GM12874 (cell line): Measurements from ENCODE around the gene MXD1.

Experiments used
- TF ChIP-seq, protein P1 (sequence below): IDR thresholded peaks from 2 replicates; pipeline ENCODE4 v1.5.1; 2011; ENCODE audit warnings: low read depth, mild to moderate bottlenecking, control low read depth, low read length, moderate library complexity; ENCODE audit not compliant: insufficient read depth

The MXD1 gene

DNA sequence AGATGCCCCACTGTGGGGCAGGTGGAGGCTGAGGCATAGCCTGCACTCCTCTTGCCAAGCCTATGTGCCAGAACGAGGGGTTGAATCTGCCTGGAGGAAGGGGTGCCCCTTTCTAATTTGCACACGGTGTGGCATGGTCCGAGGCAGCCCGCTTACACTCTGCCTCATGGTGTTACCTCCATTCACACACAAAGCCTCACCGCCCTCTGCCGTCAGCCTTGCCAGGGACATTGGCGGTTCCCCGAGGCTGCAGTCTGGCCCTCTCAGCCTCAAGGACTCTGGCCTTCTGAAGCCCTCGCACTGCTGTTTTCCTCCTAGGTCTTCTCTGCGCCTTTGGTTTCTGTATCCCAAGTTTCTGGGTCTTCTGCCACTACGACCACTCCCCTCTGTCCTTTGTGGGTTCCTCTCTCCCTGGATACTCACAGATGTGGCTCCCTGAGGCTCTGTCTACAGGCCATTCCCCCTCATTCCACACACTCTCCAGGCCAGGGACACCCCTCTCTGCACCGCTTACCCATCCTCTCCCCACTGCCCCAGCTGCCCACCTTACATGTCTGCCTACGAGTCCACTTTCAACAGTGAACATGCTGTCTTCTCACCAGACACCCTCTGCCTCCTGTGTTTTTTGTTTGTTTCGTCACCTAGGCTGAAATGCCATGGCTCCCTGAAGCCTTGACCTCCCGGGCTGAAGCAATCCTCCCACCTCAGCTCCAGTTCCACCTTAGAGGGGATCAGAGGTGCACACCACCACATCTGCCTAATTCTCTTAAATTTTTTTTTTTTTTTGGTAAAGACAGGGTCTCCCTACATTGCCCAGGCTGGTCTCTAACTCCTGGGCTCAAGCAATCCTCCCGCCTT, 54.4 kb downstream of the MXD1 start:
- TF ChIP-seq, protein P1, sequence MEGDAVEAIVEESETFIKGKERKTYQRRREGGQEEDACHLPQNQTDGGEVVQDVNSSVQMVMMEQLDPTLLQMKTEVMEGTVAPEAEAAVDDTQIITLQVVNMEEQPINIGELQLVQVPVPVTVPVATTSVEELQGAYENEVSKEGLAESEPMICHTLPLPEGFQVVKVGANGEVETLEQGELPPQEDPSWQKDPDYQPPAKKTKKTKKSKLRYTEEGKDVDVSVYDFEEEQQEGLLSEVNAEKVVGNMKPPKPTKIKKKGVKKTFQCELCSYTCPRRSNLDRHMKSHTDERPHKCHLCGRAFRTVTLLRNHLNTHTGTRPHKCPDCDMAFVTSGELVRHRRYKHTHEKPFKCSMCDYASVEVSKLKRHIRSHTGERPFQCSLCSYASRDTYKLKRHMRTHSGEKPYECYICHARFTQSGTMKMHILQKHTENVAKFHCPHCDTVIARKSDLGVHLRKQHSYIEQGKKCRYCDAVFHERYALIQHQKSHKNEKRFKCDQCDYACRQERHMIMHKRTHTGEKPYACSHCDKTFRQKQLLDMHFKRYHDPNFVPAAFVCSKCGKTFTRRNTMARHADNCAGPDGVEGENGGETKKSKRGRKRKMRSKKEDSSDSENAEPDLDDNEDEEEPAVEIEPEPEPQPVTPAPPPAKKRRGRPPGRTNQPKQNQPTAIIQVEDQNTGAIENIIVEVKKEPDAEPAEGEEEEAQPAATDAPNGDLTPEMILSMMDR, result no peak

GRCh38 chr2:69969991-69970390, 55.1 kb downstream of the MXD1 start:
- TF ChIP-seq, protein P1, result no peak

GRCh38 chr2:69972822-69973221, 57.9 kb downstream of the MXD1 start:
- TF ChIP-seq, protein P1, result no peak

GRCh38 chr2:69973335-69973735, 58.4 kb downstream of the MXD1 start:
- TF ChIP-seq, protein P1, result no peak

- TF ChIP-seq, protein P1, result no peak
Measured at GRCh38 chr2:69975136-69975852, 60.4 kb downstream of the MXD1 start.

DNA sequence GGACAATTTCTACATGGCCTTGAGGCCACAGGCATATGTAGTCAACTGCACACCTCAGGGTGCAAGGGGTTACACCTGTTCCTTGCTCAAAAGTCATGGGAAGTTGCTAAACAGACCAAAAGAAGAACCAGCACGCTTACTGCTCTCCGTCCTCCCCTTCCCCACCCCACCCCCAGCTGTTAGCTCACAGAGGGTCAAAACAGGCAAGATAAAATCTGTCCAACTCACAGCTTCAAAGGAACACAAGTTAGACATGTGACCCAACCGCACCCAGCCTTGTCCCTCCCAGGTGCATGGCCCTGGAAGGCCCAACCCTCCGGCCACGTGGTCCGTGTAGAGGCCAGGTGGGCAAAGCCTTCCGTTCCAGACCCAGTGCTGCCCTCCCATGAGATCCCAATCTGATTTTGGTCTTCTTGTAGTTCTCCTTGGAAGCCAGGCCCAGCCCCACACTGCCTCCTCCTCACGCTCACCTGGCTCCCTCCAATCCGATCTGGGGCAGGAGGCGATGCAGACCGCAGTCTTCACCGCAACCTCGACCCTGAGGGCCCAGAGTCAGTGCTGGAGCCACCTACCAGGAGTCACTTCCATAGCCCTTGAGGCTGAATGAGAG, 61.0 kb downstream of the MXD1 start:
- TF ChIP-seq, protein P1, result no peak

DNA sequence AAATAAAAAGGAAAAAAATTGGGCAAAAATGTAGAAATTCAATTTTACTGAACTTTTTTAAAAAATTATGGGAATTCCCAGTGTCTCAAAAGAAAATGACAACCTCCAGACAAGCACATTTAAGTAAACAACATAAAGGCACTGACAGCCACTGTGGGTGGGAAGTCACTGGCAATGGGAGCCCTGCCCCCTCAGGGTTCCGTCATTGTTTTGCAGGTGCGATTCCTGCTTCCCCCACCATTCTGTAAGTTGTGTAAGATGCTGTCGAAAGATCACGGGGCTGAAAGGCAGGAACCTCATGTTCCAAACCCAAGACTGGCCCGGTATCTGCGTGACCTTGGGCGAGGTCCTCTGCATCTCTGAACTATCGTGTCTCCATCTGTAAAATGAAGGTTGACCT, 62.3 kb downstream of the MXD1 start:
- TF ChIP-seq, protein P1, result no peak
